ENCODE data around the gene FLNB. TPM values are rescaled to one million over a fixed set of nuclear protein-coding genes. Genes with fewer than 3 reads are reported as not detected.

Gene FLNB
- total and polyA plus RNA-seq, 2 of the 13 experiments (the other 11 are each of a cell fraction or from before 2014, with no cell fraction given) = 106 to 130 TPM

DNA sequence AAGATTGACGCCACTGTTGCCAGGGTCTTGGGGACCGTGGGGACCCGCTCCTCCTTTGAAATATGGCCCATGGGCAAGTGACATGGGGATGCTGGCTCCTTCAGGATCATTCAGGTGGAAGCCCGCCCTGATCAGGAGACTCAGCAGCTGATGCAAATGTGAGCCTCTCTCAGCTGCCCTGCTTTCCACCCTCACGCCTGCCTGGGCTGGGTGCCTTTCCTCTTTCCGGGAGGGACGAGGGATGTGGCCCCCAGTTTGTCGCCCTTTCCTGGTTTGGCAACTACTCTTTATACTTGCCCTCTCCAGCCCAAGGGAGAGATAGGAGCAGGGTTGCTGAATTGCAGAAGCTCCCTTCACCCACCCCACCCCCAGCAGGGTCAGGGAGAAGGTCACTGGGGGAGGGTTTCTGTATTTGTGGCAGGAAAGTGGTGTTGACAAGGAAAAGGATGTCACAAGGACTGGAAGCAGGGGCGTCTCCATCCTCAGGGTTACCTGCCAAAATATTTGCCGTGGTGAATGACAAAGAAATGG is 180.8 kb downstream of the FLNB start (continued):
- no peak for TF ChIP-seq PTBP1 (IDR thresholded peaks at IDR 0.05; ENCODE audit: low read depth, low read length, poor library complexity, severe bottlenecking)
- peak; percentile 76 for TF ChIP-seq POGZ (CRISPR knock-in tag; IDR thresholded peaks at IDR 0.05)
- TF ChIP-seq AGO2 (optimal IDR thresholded peaks at IDR 0.05; ENCODE audit: low read depth, low read length) = no peak
- TF ChIP-seq ZNF83 (CRISPR knock-in tag; IDR thresholded peaks at IDR 0.05; ENCODE audit: borderline replicate concordance) = no peak
- peak; percentile 24; the same call in 1 of the 2 replicates for TF ChIP-seq ZNF501 (CRISPR knock-in tag; IDR thresholded peaks at IDR 0.05)
- TF ChIP-seq KAT7 (CRISPR knock-in tag; IDR thresholded peaks at IDR 0.05; ENCODE audit: borderline replicate concordance) = no peak
- TF ChIP-seq, protein P1, sequence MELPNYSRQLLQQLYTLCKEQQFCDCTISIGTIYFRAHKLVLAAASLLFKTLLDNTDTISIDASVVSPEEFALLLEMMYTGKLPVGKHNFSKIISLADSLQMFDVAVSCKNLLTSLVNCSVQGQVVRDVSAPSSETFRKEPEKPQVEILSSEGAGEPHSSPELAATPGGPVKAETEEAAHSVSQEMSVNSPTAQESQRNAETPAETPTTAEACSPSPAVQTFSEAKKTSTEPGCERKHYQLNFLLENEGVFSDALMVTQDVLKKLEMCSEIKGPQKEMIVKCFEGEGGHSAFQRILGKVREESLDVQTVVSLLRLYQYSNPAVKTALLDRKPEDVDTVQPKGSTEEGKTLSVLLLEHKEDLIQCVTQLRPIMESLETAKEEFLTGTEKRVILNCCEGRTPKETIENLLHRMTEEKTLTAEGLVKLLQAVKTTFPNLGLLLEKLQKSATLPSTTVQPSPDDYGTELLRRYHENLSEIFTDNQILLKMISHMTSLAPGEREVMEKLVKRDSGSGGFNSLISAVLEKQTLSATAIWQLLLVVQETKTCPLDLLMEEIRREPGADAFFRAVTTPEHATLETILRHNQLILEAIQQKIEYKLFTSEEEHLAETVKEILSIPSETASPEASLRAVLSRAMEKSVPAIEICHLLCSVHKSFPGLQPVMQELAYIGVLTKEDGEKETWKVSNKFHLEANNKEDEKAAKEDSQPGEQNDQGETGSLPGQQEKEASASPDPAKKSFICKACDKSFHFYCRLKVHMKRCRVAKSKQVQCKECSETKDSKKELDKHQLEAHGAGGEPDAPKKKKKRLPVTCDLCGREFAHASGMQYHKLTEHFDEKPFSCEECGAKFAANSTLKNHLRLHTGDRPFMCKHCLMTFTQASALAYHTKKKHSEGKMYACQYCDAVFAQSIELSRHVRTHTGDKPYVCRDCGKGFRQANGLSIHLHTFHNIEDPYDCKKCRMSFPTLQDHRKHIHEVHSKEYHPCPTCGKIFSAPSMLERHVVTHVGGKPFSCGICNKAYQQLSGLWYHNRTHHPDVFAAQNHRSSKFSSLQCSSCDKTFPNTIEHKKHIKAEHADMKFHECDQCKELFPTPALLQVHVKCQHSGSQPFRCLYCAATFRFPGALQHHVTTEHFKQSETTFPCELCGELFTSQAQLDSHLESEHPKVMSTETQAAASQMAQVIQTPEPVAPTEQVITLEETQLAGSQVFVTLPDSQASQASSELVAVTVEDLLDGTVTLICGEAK (IDR thresholded peaks at IDR 0.05) = no peak
- TF ChIP-seq, protein P1 (CRISPR knock-in tag; IDR thresholded peaks at IDR 0.05) = 0 out of 2 replicates have a peak, but pooled peaks have one; percentile 38
- no peak for TF ChIP-seq ZNF670 (CRISPR knock-in tag; IDR thresholded peaks at IDR 0.05; ENCODE audit: borderline replicate concordance)
- no peak for TF ChIP-seq RNF2 (conservative IDR thresholded peaks at IDR 0.05; ENCODE audit: low read depth)
- TF ChIP-seq, protein P2, sequence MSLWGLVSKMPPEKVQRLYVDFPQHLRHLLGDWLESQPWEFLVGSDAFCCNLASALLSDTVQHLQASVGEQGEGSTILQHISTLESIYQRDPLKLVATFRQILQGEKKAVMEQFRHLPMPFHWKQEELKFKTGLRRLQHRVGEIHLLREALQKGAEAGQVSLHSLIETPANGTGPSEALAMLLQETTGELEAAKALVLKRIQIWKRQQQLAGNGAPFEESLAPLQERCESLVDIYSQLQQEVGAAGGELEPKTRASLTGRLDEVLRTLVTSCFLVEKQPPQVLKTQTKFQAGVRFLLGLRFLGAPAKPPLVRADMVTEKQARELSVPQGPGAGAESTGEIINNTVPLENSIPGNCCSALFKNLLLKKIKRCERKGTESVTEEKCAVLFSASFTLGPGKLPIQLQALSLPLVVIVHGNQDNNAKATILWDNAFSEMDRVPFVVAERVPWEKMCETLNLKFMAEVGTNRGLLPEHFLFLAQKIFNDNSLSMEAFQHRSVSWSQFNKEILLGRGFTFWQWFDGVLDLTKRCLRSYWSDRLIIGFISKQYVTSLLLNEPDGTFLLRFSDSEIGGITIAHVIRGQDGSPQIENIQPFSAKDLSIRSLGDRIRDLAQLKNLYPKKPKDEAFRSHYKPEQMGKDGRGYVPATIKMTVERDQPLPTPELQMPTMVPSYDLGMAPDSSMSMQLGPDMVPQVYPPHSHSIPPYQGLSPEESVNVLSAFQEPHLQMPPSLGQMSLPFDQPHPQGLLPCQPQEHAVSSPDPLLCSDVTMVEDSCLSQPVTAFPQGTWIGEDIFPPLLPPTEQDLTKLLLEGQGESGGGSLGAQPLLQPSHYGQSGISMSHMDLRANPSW (CRISPR knock-in tag; IDR thresholded peaks at IDR 0.05; ENCODE audit: borderline replicate concordance) = no peak
- TF ChIP-seq, protein P3, sequence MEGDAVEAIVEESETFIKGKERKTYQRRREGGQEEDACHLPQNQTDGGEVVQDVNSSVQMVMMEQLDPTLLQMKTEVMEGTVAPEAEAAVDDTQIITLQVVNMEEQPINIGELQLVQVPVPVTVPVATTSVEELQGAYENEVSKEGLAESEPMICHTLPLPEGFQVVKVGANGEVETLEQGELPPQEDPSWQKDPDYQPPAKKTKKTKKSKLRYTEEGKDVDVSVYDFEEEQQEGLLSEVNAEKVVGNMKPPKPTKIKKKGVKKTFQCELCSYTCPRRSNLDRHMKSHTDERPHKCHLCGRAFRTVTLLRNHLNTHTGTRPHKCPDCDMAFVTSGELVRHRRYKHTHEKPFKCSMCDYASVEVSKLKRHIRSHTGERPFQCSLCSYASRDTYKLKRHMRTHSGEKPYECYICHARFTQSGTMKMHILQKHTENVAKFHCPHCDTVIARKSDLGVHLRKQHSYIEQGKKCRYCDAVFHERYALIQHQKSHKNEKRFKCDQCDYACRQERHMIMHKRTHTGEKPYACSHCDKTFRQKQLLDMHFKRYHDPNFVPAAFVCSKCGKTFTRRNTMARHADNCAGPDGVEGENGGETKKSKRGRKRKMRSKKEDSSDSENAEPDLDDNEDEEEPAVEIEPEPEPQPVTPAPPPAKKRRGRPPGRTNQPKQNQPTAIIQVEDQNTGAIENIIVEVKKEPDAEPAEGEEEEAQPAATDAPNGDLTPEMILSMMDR (CRISPR knock-in tag; IDR thresholded peaks at IDR 0.05) = peak; percentile 27
- peak; percentile 59 for TF ChIP-seq TBL1XR1 (IDR thresholded peaks at IDR 0.05; ENCODE audit: borderline replicate concordance, low read length, partially characterized antibody)
- TF ChIP-seq HNF4G (IDR thresholded peaks at IDR 0.05; ENCODE audit: borderline replicate concordance, low read depth, low read length) = peak; percentile 10; the same call in 1 of the 2 replicates
- peak; percentile 44; the same call in 1 of the 2 replicates for TF ChIP-seq HNF4G (CRISPR knock-in tag; IDR thresholded peaks at IDR 0.05; ENCODE audit: borderline replicate concordance, low read depth)
- peak; percentile 90 for TF ChIP-seq FOXO1 (CRISPR knock-in tag; IDR thresholded peaks at IDR 0.05)
- no peak for TF ChIP-seq FOSL1 (CRISPR knock-in tag; IDR thresholded peaks at IDR 0.05; ENCODE audit: borderline replicate concordance)
